SW 1271 (cell line): ENCODE measurements around the gene ERCC6L2.

Source experiments
- DNase-seq, 2 experiments: peaks; one replicate each; lab custom pipeline; 2025; lab: John Stamatoyannopoulos, UW

Gene ERCC6L2

DNA sequence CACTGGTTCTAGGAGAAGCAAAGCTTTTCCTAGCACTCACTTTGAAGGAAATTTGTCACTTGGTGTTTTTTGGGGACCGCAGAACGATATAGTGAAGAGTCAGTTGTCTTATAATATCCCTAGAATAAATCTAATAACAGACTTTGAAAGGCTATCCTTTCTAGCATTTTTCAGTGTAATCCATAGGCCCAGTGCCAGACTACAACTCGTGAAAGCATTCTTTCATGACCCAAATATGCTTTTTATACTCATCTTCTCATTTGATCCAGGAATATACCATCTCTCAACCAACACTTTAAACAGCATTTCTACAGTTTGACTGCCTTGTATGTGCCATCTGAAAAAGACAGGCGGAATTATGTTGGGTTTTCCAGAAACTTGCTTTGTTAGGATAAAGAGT is 104.0 kb downstream of the ERCC6L2 start:
- DNase-seq, result no peak

GRCh38 chr9:95980262-95981125 is 105.0 kb downstream of the ERCC6L2 start:
- DNase-seq, result no peak

DNA sequence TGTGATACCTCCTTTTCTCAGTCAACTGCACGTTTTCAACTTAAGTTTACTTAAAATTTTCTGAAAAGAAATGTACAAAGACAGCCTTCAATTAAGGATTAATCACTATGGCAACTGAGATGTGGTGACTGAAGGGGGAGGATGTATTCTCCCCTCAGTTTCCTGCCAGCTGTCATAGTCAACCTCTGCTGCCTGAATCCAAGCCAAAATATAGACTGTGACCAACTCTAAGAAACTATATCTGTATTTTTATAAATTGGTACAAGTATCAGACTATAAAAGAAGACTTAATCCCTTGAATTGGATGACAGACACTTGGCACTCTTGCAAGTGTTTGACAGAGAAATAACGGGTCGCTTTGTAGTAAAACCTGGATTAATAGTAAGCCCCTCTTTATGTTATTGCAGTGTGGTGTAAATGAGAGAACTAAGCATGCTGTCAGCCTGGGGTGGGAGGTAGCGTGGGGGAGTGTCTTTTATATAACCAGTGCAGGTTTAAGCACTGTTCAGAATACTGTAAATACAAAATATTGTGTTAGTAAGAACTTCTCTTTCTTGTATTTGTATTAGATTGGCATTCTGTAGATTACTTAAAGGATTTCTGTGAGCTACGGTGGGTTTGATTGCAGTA is 106.4 kb downstream of the ERCC6L2 start:
- no peak for DNase-seq

GRCh38 chr9:95985440-95986055 is 110.1 kb downstream of the ERCC6L2 start:
- no peak for DNase-seq

DNA sequence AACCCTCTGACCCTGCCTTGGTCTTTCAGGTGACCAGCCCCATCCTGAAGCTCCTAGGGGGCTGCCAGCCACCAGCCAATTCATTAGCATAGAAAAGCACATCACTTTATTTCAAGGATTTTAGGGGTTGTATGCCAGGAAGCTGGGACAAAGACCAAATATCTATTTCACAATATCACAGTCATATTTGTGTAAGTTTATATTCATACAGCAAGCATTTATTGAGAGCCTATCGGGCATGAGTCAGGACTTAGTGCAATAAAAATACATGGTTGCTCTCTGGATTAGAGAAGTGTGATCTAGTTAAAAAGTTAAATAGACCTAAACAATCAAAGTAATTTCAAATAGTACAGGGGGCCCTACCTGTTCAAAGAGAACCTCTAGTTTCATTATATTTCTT is 113.8 kb downstream of the ERCC6L2 start:
- DNase-seq, result no peak

- DNase-seq, result no peak
Measured at GRCh38 chr9:95991326-95991725, 115.8 kb downstream of the ERCC6L2 start.

DNA sequence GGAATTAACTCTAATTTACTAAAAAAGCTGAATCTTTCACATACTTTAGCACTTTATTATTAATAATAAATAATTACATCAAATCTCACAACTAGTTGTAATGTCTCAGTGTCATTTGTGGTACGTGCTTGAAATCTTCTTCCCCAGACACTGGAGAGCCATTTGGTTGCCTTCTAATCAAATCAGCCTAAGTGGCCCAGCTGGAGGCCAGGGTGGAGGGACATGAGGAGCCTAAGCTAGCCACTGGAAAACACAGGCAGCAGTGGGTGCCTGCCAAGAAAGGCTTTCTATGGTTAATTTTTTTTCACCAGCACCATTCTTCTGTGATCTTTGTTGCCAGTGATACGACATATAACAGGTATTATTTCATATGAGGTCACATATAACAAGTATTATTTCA is 117.0 kb downstream of the ERCC6L2 start:
- no peak for DNase-seq

DNA sequence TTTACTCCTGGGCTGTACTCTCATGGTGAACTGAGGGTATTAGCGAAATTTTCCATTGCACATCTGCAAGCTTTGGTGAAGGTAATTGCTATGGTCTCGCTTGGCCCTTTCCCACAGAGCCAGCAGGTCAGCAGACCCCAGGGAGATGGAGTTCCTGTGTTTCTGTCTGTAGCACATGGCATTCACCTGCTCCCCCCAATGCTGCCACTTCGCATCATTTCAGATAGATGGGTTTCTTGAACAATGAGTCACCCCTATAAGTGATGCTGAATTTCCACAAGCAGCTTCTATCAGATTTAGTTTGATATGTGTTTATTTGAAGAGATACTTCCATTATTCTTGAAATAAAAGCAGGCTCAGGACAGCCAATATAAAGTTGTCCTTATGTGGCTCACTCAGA is 117.8 kb downstream of the ERCC6L2 start:
- DNase-seq, result no peak

- no peak for DNase-seq
Measured at GRCh38 chr9:95999390-95999789, 123.9 kb downstream of the ERCC6L2 start.

GRCh38 chr9:96004379-96004778 is 128.9 kb downstream of the ERCC6L2 start:
- DNase-seq, result no peak

DNA sequence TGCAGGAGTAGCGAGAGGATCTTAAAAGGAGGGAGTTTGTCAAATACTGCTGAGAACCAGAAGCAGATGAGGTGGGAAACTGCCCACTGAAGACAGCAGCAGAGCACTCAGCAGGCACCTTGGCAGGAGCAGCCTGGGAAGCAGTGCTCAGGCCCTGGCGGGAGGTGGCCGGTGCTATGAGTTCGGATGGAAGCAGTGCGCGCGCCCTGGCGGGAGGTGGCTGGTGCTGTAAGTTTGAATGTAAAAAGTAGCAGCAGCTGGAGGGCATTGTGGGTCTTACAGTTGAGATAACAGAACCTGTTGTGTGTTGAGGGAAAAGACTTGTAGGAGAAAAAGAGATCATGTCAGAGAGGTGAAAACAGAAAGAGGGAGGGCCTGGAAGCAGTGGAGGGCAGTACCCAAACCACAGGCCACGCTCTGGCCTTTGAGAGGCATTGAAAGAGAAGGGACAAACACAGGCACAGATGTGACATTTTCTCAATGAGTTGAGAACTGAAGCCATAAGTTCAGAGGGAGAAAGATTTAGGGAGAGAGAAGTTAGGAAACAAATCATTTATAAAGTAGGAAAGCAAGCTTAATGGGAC is 130.9 kb downstream of the ERCC6L2 start:
- DNase-seq, result no peak

- DNase-seq, result no peak
Measured at GRCh38 chr9:96006961-96007360, 131.5 kb downstream of the ERCC6L2 start.

GRCh38 chr9:96008502-96009222 is 133.2 kb downstream of the ERCC6L2 start:
- DNase-seq, result no peak

- DNase-seq, result no peak
Measured at GRCh38 chr9:96009223-96009602, 133.7 kb downstream of the ERCC6L2 start.

DNA sequence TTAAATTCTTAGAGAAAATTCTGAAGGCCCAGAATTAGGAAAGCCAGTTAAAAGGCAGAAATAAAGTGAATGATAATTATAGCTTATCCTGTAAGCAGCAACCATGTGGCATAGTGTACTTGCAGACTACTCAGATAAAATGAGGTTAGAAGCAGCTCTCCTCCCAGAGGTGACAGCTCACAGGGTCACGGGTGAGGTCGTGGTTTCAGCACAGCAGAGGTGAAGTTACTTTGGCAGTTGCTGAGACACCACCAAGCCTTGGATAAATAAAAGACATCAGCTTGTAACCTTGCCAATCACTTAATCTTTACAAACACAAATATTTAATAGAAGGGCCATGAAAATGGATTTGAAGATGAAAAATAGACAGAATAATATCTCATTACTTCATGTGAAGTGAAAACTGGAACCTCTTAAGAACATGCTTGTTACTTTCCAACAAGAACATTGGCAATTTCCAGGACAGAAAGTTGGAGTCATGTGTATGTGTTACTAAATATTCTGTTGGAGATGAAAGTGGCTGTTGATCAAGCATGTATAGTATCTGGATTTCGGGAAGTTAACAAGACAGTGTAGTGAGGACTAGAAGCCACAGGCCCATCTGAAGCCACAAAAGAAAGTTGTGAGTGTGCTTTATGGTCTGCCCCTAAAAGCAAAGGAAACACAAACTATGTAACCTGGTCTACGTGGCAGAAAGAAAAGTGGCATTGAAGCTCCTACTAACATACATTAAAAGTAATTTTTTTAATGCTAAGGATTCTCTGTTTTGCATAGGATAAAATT is 134.4 kb downstream of the ERCC6L2 start:
- no peak for DNase-seq

- DNase-seq, result no peak
Measured at GRCh38 chr9:96014078-96014477, 138.6 kb downstream of the ERCC6L2 start.

GRCh38 chr9:96015876-96016686 is 140.6 kb downstream of the ERCC6L2 start:
- DNase-seq, result no peak
